NCI-H345 treated with DMSO at 0.1 percent for 48 hours (cell line): ENCODE results near the gene CDC42BPG.

Experiments used
- DNase-seq: peaks from one replicate; lab custom pipeline; 2025; ENCODE audit not compliant: unreplicated experiment; lab: John Stamatoyannopoulos, UW

The CDC42BPG gene

DNA sequence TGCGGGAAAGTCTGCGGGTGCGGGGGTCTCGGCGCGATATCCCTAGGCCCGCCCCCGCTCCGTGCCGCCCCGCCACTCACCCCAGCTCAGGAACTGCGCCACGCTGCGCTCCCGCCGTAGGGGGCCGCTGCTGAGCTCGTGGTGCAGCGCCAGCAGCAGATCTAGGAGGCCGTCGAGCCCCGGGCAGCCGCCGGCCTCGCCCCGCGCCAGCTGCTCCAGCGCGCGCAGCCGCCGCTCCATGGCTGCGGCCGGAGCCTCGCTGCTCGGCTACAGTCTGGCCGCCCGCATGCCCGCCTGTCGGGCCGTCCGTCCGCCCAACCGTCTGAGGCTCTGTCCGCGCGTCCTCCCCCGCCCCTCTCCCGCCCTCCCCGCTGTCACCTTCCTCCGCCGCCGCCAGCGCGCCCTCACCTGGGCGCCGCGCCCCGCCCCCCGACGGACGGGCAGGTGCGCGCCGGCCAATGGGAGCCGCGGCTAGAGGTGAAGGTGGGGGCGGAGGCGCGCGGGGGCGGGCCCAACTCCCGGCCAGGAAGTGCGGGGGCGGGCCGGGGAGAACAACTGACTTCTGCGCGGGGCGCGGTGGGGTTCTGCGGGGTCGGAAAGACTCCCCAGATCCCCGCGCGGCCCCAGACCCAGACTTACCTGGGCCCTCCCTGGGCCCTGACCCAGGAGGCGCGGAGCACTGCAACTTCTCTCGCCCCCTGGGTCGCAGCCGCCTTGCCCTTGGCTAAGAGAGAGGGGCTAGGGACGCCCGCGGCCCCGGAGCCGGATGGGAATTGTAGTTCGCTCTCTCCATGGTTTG lies at the start of gene CDC42BPG:
Gene CDC42BPG (minus strand): TSS at position 324 of the 799 bp plus-strand sequence. CDS start 84 bp downstream, at position 240.
- DNase-seq = peak; percentile 86

DNA sequence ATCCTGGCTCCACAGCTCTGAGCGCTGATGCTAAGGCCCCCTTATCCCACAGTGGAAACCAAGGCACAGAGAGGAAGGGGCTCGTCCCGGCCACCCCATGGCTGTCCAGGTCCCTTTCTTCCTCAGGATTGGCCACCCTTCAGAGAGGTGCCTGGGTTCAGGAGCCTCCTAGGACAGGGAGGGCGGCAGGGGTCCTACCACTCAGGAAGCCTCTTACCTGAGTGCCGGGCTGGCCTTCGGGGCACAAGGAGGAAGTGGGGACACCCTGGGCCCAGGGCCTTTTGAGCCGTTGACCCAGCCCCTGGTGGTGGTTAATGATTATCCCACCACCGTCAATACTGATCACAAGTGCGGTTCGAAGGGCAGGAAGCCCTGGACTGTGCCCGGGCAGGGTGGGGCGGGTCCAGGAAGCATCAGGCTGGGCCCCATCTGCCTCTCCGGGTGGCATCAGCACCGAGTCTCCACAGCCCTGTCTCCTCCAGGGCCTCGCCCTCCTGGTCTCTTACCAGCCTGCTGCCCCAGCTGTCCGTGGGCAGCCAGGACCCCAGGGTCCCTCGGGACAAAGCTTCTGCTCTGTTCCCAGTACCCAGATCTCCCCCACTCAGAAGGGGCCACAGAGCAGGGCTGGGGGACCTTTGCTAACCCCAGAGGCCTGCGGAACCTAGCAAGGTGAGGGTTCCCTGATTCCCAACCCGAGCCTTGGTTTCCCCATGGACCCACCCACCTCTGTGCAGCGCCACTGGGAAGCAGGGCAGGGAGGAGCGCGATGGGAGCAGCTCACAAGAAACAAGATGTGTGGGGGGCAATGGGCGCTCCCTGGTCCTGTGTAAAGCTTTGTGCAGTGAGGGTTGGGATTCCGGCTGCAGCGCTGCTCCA lies 49.0 kb upstream of the CDC42BPG start:
- no peak for DNase-seq

DNA sequence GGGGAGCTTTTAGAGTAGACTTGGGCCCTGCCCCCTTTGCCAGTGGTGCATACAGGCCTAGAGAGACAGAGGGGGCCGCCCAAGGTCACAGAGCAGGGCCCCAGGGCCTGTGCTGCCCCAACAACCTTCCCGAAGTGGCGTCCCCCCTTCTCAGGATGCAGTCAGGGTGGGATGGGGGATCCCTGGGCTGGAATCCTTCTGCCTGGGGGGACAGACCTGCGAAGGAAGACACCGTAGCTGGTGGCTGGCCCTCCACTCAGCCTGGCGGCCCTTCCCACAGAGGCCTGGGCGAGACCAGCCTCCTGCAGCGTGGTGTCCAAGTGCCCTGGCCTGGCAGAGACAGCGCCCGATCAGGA lies 48.4 kb upstream of the CDC42BPG start:
- no peak for DNase-seq

- DNase-seq = no peak
Measured at GRCh38 chr11:64892411-64892831, 48.0 kb upstream of the CDC42BPG start.

GRCh38 chr11:64891880-64892279 lies 47.4 kb upstream of the CDC42BPG start:
- DNase-seq = no peak

- DNase-seq = no peak
Measured at GRCh38 chr11:64891215-64891848, 46.9 kb upstream of the CDC42BPG start.

GRCh38 chr11:64890522-64890939 lies 46.1 kb upstream of the CDC42BPG start:
- DNase-seq = no peak

DNA sequence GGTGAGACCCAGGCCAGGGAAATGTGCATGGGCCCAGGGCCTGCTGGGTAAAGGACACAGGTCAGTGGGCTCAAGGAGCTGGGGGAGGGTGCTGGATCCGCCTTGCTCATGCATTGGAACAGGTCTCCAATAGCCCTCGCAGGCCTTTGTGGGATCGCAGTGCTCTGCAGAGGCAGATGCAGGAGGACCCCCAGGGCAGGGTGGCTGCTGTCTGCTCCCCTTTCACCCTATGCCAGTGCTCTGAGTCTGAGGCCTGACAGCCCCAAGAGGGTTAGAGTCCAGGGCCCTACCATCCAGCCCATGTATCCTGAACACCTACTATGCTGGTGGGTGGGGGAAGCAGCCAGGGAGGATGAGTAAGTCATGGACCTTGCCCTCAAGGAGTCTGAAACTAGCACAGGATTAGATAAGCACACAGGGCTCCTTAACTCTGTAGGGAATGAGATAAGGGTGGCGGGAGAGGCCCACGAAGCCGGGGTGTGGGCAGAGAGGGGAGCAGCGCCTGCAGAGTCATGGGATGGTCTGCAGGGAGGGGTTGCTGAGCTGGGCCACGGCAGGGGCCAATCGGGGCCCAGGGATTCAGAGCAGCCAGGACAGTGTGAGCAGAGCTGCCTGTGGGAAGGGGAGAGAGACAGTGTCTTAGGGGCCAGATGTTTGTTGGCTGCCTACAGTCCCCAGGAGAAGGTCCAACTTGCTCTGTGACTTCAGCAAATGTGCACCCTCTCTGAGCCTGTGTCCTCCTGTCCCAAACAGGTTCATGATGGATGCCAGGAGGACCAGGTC lies 44.5 kb upstream of the CDC42BPG start:
- no peak for DNase-seq

DNA sequence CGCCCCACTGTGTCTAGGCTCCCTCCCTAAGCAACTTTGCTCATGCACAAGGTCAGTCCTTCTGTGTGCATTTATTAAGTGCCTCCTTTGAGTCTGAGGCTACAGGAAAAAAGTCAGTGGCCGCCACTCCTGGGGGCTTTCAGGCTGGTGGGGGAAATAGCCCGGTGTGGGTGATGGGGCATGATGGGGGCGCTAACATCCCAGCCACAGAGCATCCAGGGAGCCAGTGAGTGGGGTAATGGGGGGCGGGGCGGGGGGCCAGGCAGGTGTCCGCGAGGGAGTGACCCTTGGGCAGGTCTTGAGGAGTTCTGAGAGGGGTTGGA lies 43.9 kb upstream of the CDC42BPG start:
- no peak for DNase-seq

GRCh38 chr11:64887757-64888405 lies 43.4 kb upstream of the CDC42BPG start:
- DNase-seq = peak; percentile 31

DNA sequence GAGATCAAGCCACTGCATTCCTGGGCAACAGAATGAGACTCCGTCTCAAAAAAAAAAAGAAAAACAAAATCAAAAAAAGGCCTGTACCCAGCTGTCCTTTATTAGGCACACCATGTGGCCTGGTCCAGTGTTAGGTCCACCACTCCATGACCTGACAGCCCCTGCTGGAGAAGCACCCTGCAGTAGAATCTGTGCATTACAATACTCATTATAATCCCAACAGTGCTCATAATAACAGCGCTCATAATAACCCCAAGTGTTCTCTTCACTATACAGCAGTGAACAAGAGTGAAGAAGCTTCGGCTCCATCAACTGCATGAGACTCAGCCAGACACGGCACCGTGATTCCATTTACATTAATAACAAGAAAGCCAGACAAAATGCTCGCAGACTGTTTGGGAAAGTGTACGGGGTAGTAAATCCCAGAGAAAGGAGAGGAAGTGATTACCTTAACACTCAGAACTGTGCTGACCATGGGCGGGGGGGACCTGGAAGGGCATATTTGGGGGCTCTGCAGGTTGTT lies 42.8 kb upstream of the CDC42BPG start:
- no peak for DNase-seq

GRCh38 chr11:64885367-64886286 lies 41.2 kb upstream of the CDC42BPG start:
- DNase-seq = no peak

DNA sequence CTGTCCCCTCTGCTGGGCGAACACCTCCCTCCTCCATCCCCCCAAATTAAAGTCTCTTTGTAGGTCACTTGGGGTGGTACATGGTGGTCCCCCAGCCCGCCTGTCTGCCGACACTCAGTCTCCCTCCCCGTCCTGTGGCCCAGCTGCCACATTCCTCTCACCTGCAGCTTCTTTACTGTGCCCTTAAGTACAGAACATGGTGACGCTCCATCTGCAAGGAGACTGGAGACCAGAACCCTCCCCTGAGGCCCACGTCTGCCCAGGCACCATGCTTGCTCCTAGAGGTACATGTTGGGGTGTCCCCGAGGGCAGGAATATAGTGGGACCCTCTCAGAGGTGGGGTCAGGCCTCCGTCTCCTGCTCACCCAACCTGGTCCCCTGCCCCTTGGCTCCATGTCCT lies 39.6 kb upstream of the CDC42BPG start:
- no peak for DNase-seq

GRCh38 chr11:64883575-64883974 lies 39.1 kb upstream of the CDC42BPG start:
- no peak for DNase-seq

GRCh38 chr11:64882243-64882642 lies 37.8 kb upstream of the CDC42BPG start:
- DNase-seq = no peak

GRCh38 chr11:64881476-64881875 lies 37.0 kb upstream of the CDC42BPG start:
- no peak for DNase-seq

DNA sequence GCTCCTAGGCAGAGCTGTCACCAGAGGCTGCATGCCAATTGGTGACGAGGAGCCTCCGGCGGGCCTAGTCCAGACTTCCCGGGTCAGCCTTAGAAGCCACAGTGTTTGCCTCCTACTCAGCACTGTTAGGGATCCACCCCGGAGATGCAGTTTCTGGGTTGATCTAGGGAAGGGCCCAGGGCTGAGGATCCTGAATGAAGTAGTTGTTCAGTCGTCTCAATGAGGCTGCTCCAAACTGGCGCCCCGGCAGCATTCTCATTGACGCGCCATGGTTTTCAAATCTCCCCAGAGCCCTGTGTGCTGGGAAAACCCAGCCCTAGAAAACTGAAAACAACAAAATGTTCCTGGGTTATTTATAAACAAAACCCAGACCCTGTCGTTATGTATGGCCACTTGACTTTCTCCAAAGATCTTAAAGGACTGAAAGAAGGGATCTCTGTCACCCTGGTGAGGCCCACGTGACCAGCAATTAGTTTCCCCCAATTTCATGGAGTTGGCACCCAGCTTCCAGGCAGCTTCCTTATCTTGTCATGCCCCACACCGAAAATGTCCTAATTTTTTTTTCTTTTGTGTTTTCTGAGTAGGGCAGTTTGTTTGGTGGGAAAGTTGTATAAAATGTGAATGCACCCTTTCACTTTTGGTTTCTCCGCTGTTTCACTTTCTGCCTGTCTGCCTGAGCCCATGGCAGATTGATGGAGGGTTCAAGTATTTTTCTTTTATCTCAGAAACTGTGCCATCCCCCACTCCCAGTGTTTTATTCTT lies 36.0 kb upstream of the CDC42BPG start:
- no peak for DNase-seq

DNA sequence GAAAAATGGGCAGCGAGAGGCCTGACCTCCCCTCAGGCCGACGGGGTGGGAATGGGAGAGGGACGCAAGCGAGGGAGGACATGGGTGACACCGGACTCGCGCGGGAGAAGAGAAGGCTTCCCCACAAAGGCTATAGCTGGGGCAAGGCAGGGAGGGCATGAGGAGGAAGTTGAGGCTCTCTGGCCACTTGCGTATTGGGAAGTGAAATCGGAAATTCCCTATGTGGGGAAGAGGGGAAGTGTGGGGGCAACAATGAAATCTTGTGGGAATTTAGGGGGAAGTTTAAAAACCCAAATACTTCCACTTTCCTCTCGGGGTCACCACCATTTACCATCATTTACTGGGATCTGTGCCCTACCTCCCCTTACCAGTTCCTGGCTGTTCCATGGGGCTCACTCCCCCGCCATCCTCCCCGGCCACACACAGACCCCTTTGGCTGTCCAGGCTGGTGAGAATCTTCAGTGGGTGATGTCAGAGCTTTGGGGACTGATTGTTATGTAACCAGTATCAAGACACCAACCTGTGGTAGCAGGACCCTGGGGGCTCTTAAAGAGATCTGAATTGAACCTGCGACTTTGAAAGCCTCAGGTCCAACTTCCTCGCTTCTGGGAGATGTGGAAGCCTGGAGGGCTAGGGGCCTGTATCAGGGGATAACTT lies 34.9 kb upstream of the CDC42BPG start:
- DNase-seq = no peak
